Measurements from ENCODE around the gene SPAG7. TPM values are rescaled to one million over a fixed set of nuclear protein-coding genes. Genes with fewer than 3 reads are reported as not detected.
"Not testable (repeated sequence)": the region's sequence is repeated elsewhere in the genome, so short reads cannot be mapped to it uniquely, and the experiment has no call there.

SPAG7 gene
- total RNA-seq, 1 donor from 2014 or later: 166 TPM

- DNase-seq (ENCODE audit: missing footprints) (no peak), ATAC-seq (no peak)
- intact Hi-C loops (cut with DNase I): no loop called here
Observed at GRCh38 chr17:4920351-4921048, 47.1 kb downstream of the SPAG7 start.

GRCh38 chr17:4919511-4920047, 48.0 kb downstream of the SPAG7 start:
- no peak for ATAC-seq
- intact Hi-C loops (cut with DNase I): no loop called here

GRCh38 chr17:4914551-4914950, 53.1 kb downstream of the SPAG7 start:
- intact Hi-C loops (cut with DNase I); ATAC-seq; DNase-seq (ENCODE audit: missing footprints): not testable (repeated sequence)

More at GRCh38 chr17:4919511-4920047, 48.0 kb downstream of the SPAG7 start:
- DNase-seq (ENCODE audit: missing footprints): no peak

- intact Hi-C loops (cut with DNase I): no loop called here
- ATAC-seq (no peak), DNase-seq (ENCODE audit: missing footprints) (no peak)
Observed at GRCh38 chr17:4913994-4914393, 53.6 kb downstream of the SPAG7 start.

Small RNA genes within 50 kb of the gene (microRNA-seq; reads per million reads assigned to microRNA genes)
- gene MIR6864: not detected
- gene MIR6865: not detected

Other genes starting within 250 kb of the SPAG7 start
- 17.2 TPM for gene MED11, start 236.4 kb downstream of the SPAG7 start, total RNA-seq
- gene ZMYND15, start 228.0 kb downstream of the SPAG7 start, total RNA-seq: 0.11 TPM
- 3.9 TPM for gene CXCL16, start 227.9 kb downstream of the SPAG7 start, total RNA-seq
- gene TM4SF5, start 195.9 kb downstream of the SPAG7 start, total RNA-seq: not detected
- 0.70 TPM for gene VMO1, start 181.5 kb downstream of the SPAG7 start, total RNA-seq
- not detected for gene GLTPD2, start 178.9 kb downstream of the SPAG7 start, total RNA-seq
- gene PSMB6, start 171.7 kb downstream of the SPAG7 start, total RNA-seq: 225 TPM
- gene PLD2, start 160.7 kb downstream of the SPAG7 start, total RNA-seq: 12.6 TPM
- 50.7 TPM for gene MINK1, start 134.5 kb downstream of the SPAG7 start, total RNA-seq
- gene C17orf107, start 68.3 kb downstream of the SPAG7 start, total RNA-seq: 0.78 TPM
- gene CHRNE, start 64.7 kb downstream of the SPAG7 start, total RNA-seq: 0.41 TPM
- not detected for gene GP1BA, start 35.5 kb downstream of the SPAG7 start, total RNA-seq
- 199 TPM for gene SLC25A11, start 27.8 kb downstream of the SPAG7 start, total RNA-seq
- gene RNF167, start 27.5 kb downstream of the SPAG7 start, total RNA-seq: 91.8 TPM
- 218 TPM for gene PFN1, start 19.3 kb downstream of the SPAG7 start, total RNA-seq
- 549 TPM for gene ENO3, start 16.7 kb downstream of the SPAG7 start, total RNA-seq
- gene CAMTA2, start 19.9 kb upstream of the SPAG7 start, total RNA-seq: 37.1 TPM
- 2.4 TPM for gene INCA1, start 29.7 kb upstream of the SPAG7 start, total RNA-seq
- gene KIF1C, start 30.1 kb upstream of the SPAG7 start, total RNA-seq: 708 TPM
- not detected for gene SLC52A1, start 67.6 kb upstream of the SPAG7 start, total RNA-seq
- gene ZFP3, start 110.7 kb upstream of the SPAG7 start, total RNA-seq: 9.6 TPM
- gene ZNF232, start 144.1 kb upstream of the SPAG7 start, total RNA-seq: 4.9 TPM
- gene USP6, start 148.2 kb upstream of the SPAG7 start, total RNA-seq: 0.08 TPM
- 7.2 TPM for gene ZNF594, start 224.1 kb upstream of the SPAG7 start, total RNA-seq

Data from Right ventricle myocardium inferior (tissue), 1 donor.